WTC11 (cell line): ENCODE results near the gene KCNJ4. TPM values are rescaled to one million over a fixed set of nuclear protein-coding genes. Genes with fewer than 3 reads are reported as not detected.

Experiments
- ATAC-seq: fragments of 200-7000 bp; cut with Tn5 transposase; 2 replicates; pipeline ENCODE4 v1.10.0; 2021; ENCODE audit warnings: mild to moderate bottlenecking, moderate library complexity
- CTCF ChIA-PET: fragments of 300-600 bp; sonication (Branson Sonifier 250); formaldehyde crosslinking; loops from one replicate; lab custom pipeline; 2021; ENCODE audit warnings: antibody characterized with exemption; lab: Charles Lee
- POLR2A ChIA-PET: fragments of 350-600 bp; sonication (Branson Sonifier 250); formaldehyde crosslinking; loops from one replicate; lab custom pipeline; 2021; ENCODE audit warnings: antibody characterized with exemption; lab: Charles Lee
- DNase-seq: peaks from one replicate; pipeline ENCODE4 v3.0.0; 2021; ENCODE audit warnings: low spot score
- H3K27ac Mint-ChIP-seq: 2 replicates; pipeline ENCODE4 v1.8.0; 2021; ENCODE audit warnings: mixed read lengths
- H3K27me3 Mint-ChIP-seq: 2 replicates; pipeline ENCODE4 v1.8.0; 2021; ENCODE audit warnings: low read depth, mild to moderate bottlenecking, moderate library complexity, mixed read lengths
- H3K36me3 Mint-ChIP-seq: 2 replicates; pipeline ENCODE4 v1.8.0; 2021; ENCODE audit warnings: mixed read lengths
- H3K4me1 Mint-ChIP-seq: 2 replicates; pipeline ENCODE4 v1.8.0; 2022; ENCODE audit warnings: mixed read lengths
- H3K4me3 Mint-ChIP-seq: 2 replicates; pipeline ENCODE4 v1.8.0; 2021; ENCODE audit warnings: mild to moderate bottlenecking, moderate library complexity, mixed read lengths
- H3K9me3 Mint-ChIP-seq: 2 replicates; pipeline ENCODE4 v1.8.0; 2021; ENCODE audit warnings: mixed read lengths
- FOXK1 ChIP-seq: sonication (generic); formaldehyde crosslinking; IDR thresholded peaks from 2 replicates; pipeline ENCODE4 v1.8.0; 2022; ENCODE audit warnings: mild to moderate bottlenecking, moderate library complexity, missing genetic modification reagents
- GABPB1 ChIP-seq: sonication (generic); formaldehyde crosslinking; IDR thresholded peaks from 2 replicates; pipeline ENCODE4 v1.8.1; 2023; ENCODE audit warnings: mild to moderate bottlenecking, missing genetic modification reagents
- GRHL2 ChIP-seq: fragments of 250-450 bp; sonication (Bioruptor Pico); IDR thresholded peaks from 2 replicates; pipeline ENCODE4 v1.8.0; 2022; ENCODE audit warnings: mild to moderate bottlenecking, moderate library complexity; ENCODE audit not compliant: insufficient replicate concordance, severe bottlenecking
- NR1H2 ChIP-seq: sonication (generic); formaldehyde crosslinking; IDR thresholded peaks from 2 replicates; pipeline ENCODE4 v1.9.0; 2021; ENCODE audit warnings: mild to moderate bottlenecking, moderate library complexity, missing genetic modification reagents
- NR3C1 ChIP-seq: sonication (generic); formaldehyde crosslinking; conservative IDR thresholded peaks from 2 replicates; pipeline ENCODE4 v1.8.1; 2023; ENCODE audit warnings: low read depth, mild to moderate bottlenecking, missing genetic modification reagents
- RELA ChIP-seq: sonication (generic); formaldehyde crosslinking; IDR thresholded peaks from 2 replicates; pipeline ENCODE4 v1.8.1; 2022; ENCODE audit warnings: missing genetic modification reagents, mild to moderate bottlenecking, borderline replicate concordance
- RORB ChIP-seq: fragments of 250-450 bp; sonication (Bioruptor Pico); IDR thresholded peaks from 2 replicates; pipeline ENCODE4 v1.9.0; 2021; ENCODE audit warnings: mild to moderate bottlenecking
- SOX15 ChIP-seq: fragments of 250-450 bp; sonication (Bioruptor Pico); IDR thresholded peaks from 2 replicates; pipeline ENCODE4 v1.9.0; 2021; ENCODE audit warnings: mild to moderate bottlenecking
- TCF7 ChIP-seq: sonication (generic); formaldehyde crosslinking; IDR thresholded peaks from 2 replicates; pipeline ENCODE4 v1.8.0; 2022; ENCODE audit warnings: mild to moderate bottlenecking, low read depth, missing genetic modification reagents, moderate library complexity
- TEAD1 ChIP-seq: sonication (generic); formaldehyde crosslinking; IDR thresholded peaks from 2 replicates; pipeline ENCODE4 v1.8.0; 2022; ENCODE audit warnings: mild to moderate bottlenecking, missing genetic modification reagents
- TEAD4 ChIP-seq: sonication (generic); formaldehyde crosslinking; IDR thresholded peaks from 2 replicates; pipeline ENCODE4 v1.8.0; 2022; ENCODE audit warnings: mild to moderate bottlenecking, missing genetic modification reagents
- TP53 ChIP-seq: sonication (generic); formaldehyde crosslinking; IDR thresholded peaks from 2 replicates; pipeline ENCODE4 v1.8.1; 2023; ENCODE audit warnings: mild to moderate bottlenecking, missing genetic modification reagents
- ZNF121 ChIP-seq: sonication (generic); formaldehyde crosslinking; IDR thresholded peaks from 2 replicates; pipeline ENCODE4 v1.8.0; 2023; ENCODE audit warnings: missing genetic modification reagents
- ZNF138 ChIP-seq: sonication (generic); formaldehyde crosslinking; conservative IDR thresholded peaks from 2 replicates; pipeline ENCODE4 v1.8.1; 2022; ENCODE audit warnings: mild to moderate bottlenecking, moderate library complexity, missing genetic modification reagents
- ZNF263 ChIP-seq: sonication (generic); formaldehyde crosslinking; IDR thresholded peaks from 2 replicates; pipeline ENCODE4 v1.8.1; 2022; ENCODE audit warnings: low read depth, mild to moderate bottlenecking, moderate library complexity, missing genetic modification reagents
- ZNF416 ChIP-seq: fragments of 250-450 bp; sonication (Bioruptor Pico); IDR thresholded peaks from 2 replicates; pipeline ENCODE4 v1.9.0; 2021; ENCODE audit warnings: mild to moderate bottlenecking, inconsistent platforms
- ZNF671 ChIP-seq: fragments of 250-450 bp; sonication (Bioruptor Pico); IDR thresholded peaks from 2 replicates; pipeline ENCODE4 v1.8.0; 2021; ENCODE audit warnings: mild to moderate bottlenecking
- total RNA-seq: library from RNA; stranded (reverse); gene quantifications from 3 replicates; pipeline ENCODE4 v1.2.3, GENCODE V29; 2021
- TF ChIP-seq, protein P1 (sequence below): sonication (generic); formaldehyde crosslinking; IDR thresholded peaks from 2 replicates; pipeline ENCODE4 v1.8.1; 2022; ENCODE audit warnings: mild to moderate bottlenecking, moderate library complexity, missing genetic modification reagents
- TF ChIP-seq, protein P2 (sequence below): fragments of 250-450 bp; sonication (Bioruptor Pico); IDR thresholded peaks from 2 replicates; pipeline ENCODE4 v1.8.0; 2021; ENCODE audit warnings: mild to moderate bottlenecking
- TF ChIP-seq, protein P3 (sequence below): sonication (generic); formaldehyde crosslinking; IDR thresholded peaks from 2 replicates; pipeline ENCODE4 v1.8.0; 2022; ENCODE audit warnings: mild to moderate bottlenecking, missing genetic modification reagents
- TF ChIP-seq, protein P4 (sequence below): sonication (generic); formaldehyde crosslinking; IDR thresholded peaks from 2 replicates; pipeline ENCODE4 v1.8.0; 2023; ENCODE audit warnings: missing genetic modification reagents, mild to moderate bottlenecking, borderline replicate concordance
- TF ChIP-seq, protein P5 (sequence below): sonication (generic); formaldehyde crosslinking; IDR thresholded peaks from 2 replicates; pipeline ENCODE4 v1.8.1; 2023; ENCODE audit warnings: mild to moderate bottlenecking, missing genetic modification reagents, moderate library complexity
- TF ChIP-seq, protein P6 (sequence below): sonication (generic); formaldehyde crosslinking; IDR thresholded peaks from 2 replicates; pipeline ENCODE4 v1.8.1; 2022; ENCODE audit warnings: low read depth, mild to moderate bottlenecking, moderate library complexity, missing genetic modification reagents, borderline replicate concordance

Gene KCNJ4
- total RNA-seq, 1 experiment from 2014 or later, result 3.1 TPM

DNA sequence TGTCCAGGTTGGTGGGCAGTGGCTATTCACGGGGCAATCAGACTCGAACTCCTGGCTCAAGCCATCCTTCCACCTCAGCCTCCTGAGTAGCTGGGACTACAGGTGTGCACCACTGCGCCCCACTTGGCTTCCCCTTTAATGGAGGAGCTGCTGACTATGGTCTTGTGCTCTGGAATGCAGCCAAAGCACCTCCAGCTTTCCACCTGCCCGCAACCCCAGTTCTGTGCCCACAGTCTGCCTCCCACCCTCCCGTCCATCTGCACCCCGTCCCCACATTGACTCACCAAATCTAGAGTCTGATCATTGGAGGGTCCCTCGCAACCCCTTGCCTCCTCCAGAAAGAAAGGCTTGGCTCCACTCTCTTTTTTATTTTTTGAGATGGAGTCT, 41.0 kb downstream of the KCNJ4 start:
- Mint-ChIP-seq H3K27ac (no peak overlapping the region), H3K36me3 (peaks cover 13% of the 10 kb centered on the region), H3K4me3 (no peak overlapping the region), H3K27me3 (peaks cover 4% of the 10 kb centered on the region; the same call in 1 of the 2 replicates), H3K9me3 (peaks cover 4% of the 10 kb centered on the region)
- no peak for ATAC-seq
- ChIA-PET CTCF (interaction anchor here (0.6 to 4.2 kb wide), 4 partner anchors 9 to 706 kb away, joined by 3 to 52 read pairs (median 14); no protein-coding TSS in a partner anchor), POLR2A (no interaction called here)
- no peak for TF ChIP-seq TEAD1 (CRISPR knock-in tag)
- no peak for TF ChIP-seq ZNF263
- no peak for TF ChIP-seq SOX15
- TF ChIP-seq, protein P1, sequence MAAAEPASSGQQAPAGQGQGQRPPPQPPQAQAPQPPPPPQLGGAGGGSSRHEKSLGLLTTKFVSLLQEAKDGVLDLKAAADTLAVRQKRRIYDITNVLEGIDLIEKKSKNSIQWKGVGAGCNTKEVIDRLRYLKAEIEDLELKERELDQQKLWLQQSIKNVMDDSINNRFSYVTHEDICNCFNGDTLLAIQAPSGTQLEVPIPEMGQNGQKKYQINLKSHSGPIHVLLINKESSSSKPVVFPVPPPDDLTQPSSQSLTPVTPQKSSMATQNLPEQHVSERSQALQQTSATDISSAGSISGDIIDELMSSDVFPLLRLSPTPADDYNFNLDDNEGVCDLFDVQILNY (CRISPR knock-in tag), result no peak
- TF ChIP-seq RELA, result no peak
- no peak for TF ChIP-seq ZNF671 (CRISPR knock-in tag)
- TF ChIP-seq GABPB1, result no peak
- TF ChIP-seq, protein P2, sequence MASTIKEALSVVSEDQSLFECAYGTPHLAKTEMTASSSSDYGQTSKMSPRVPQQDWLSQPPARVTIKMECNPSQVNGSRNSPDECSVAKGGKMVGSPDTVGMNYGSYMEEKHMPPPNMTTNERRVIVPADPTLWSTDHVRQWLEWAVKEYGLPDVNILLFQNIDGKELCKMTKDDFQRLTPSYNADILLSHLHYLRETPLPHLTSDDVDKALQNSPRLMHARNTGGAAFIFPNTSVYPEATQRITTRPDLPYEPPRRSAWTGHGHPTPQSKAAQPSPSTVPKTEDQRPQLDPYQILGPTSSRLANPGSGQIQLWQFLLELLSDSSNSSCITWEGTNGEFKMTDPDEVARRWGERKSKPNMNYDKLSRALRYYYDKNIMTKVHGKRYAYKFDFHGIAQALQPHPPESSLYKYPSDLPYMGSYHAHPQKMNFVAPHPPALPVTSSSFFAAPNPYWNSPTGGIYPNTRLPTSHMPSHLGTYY, result no peak
- no peak for TF ChIP-seq RORB (CRISPR knock-in tag)
- TF ChIP-seq, protein P3, sequence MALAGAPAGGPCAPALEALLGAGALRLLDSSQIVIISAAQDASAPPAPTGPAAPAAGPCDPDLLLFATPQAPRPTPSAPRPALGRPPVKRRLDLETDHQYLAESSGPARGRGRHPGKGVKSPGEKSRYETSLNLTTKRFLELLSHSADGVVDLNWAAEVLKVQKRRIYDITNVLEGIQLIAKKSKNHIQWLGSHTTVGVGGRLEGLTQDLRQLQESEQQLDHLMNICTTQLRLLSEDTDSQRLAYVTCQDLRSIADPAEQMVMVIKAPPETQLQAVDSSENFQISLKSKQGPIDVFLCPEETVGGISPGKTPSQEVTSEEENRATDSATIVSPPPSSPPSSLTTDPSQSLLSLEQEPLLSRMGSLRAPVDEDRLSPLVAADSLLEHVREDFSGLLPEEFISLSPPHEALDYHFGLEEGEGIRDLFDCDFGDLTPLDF (CRISPR knock-in tag), result no peak
- TF ChIP-seq, all 79 proteins: peak for 0
- H3K4me1 Mint-ChIP-seq, result peaks cover 17% of the 10 kb centered on the region
- peak; percentile 6 for DNase-seq

DNA sequence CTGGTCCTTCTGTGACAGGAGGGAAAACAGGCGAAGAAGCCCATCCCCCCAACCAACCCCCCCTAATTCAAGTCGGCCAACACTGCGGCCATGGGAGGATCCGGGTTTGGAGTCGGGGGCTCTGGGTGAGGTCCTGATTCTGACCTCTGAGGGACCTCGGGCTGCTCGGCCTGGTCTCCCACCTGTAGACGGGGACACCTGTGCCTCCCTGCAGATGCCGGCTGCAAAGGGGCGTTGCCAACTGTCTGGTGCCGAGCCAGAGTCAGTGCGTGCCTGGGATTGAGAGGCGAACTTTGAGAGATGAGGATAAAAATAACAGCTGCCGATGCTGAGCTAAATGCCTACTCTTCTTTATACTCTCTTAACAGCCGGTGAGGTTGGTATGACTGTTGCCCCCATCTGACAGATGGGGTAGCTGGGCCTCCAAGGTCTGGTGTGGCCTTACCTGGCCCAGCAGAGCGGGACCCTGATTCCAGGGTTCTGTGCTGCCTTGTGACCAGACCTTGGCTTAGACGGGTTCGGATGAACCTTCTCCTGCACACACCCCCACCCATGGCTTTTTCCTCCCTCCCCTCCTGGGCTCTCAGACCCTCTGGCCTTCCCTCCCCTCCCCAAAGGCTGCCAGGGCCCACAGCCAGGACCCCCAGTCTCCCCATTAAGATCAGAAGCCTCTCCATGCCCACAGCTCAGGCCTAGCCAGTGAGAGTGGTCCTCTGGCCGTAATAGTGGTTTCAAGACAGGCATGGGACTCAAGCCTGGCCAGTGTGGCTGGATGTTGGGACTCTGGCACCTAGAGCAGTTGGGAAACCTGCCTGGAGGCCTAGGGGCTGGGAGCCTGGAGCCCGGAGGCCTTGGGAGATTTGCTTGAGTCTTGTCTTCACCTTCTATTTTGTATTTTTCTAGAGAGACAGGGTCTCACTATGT, 41.7 kb downstream of the KCNJ4 start:
- POLR2A ChIA-PET, result no interaction called here
- Mint-ChIP-seq H3K36me3 (peaks cover 16% of the 10 kb centered on the region), H3K4me1 (peaks cover 17% of the 10 kb centered on the region), H3K4me3 (no peak overlapping the region)
- DNase-seq, result peak; percentile 11
- TF ChIP-seq TEAD4 (no peak), TP53 (no peak), TCF7 (CRISPR knock-in tag) (no peak), ZNF121 (CRISPR knock-in tag) (no peak), NR3C1 (CRISPR knock-in tag) (no peak), NR1H2 (no peak), ZNF138 (CRISPR knock-in tag) (no peak), ZNF416 (CRISPR knock-in tag) (no peak), FOXK1 (no peak), GRHL2 (no peak)
- TF ChIP-seq, protein P4, sequence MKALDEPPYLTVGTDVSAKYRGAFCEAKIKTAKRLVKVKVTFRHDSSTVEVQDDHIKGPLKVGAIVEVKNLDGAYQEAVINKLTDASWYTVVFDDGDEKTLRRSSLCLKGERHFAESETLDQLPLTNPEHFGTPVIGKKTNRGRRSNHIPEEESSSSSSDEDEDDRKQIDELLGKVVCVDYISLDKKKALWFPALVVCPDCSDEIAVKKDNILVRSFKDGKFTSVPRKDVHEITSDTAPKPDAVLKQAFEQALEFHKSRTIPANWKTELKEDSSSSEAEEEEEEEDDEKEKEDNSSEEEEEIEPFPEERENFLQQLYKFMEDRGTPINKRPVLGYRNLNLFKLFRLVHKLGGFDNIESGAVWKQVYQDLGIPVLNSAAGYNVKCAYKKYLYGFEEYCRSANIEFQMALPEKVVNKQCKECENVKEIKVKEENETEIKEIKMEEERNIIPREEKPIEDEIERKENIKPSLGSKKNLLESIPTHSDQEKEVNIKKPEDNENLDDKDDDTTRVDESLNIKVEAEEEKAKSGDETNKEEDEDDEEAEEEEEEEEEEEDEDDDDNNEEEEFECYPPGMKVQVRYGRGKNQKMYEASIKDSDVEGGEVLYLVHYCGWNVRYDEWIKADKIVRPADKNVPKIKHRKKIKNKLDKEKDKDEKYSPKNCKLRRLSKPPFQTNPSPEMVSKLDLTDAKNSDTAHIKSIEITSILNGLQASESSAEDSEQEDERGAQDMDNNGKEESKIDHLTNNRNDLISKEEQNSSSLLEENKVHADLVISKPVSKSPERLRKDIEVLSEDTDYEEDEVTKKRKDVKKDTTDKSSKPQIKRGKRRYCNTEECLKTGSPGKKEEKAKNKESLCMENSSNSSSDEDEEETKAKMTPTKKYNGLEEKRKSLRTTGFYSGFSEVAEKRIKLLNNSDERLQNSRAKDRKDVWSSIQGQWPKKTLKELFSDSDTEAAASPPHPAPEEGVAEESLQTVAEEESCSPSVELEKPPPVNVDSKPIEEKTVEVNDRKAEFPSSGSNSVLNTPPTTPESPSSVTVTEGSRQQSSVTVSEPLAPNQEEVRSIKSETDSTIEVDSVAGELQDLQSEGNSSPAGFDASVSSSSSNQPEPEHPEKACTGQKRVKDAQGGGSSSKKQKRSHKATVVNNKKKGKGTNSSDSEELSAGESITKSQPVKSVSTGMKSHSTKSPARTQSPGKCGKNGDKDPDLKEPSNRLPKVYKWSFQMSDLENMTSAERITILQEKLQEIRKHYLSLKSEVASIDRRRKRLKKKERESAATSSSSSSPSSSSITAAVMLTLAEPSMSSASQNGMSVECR (CRISPR knock-in tag), result no peak
- TF ChIP-seq, protein P1 (CRISPR knock-in tag), result no peak
- TF ChIP-seq, protein P5, sequence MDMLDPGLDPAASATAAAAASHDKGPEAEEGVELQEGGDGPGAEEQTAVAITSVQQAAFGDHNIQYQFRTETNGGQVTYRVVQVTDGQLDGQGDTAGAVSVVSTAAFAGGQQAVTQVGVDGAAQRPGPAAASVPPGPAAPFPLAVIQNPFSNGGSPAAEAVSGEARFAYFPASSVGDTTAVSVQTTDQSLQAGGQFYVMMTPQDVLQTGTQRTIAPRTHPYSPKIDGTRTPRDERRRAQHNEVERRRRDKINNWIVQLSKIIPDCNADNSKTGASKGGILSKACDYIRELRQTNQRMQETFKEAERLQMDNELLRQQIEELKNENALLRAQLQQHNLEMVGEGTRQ (CRISPR knock-in tag), result no peak
- TF ChIP-seq, protein P6, sequence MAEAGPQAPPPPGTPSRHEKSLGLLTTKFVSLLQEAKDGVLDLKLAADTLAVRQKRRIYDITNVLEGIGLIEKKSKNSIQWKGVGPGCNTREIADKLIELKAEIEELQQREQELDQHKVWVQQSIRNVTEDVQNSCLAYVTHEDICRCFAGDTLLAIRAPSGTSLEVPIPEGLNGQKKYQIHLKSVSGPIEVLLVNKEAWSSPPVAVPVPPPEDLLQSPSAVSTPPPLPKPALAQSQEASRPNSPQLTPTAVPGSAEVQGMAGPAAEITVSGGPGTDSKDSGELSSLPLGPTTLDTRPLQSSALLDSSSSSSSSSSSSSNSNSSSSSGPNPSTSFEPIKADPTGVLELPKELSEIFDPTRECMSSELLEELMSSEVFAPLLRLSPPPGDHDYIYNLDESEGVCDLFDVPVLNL (CRISPR knock-in tag), result no peak
- TF ChIP-seq, all 79 proteins: peak for 0
- ATAC-seq, result peak; percentile 29
- CTCF ChIA-PET, result interaction anchor here (0.6 to 4.2 kb wide), 18 partner anchors 10 to 705 kb away, joined by 3 to 52 read pairs (median 4); partner anchors contain the start of gene KDELR3
- H3K27ac Mint-ChIP-seq, result no peak overlapping the region
- H3K27me3 Mint-ChIP-seq, result peaks cover 4% of the 10 kb centered on the region; the same call in 1 of the 2 replicates
- peaks cover 7% of the 10 kb centered on the region for H3K9me3 Mint-ChIP-seq
